Glutamatergic neuron (in vitro differentiated cells): ENCODE results near the gene KRTAP5-2. TPM values are rescaled to one million over a fixed set of nuclear protein-coding genes. Genes with fewer than 3 reads are reported as not detected.

ENCODE experiments used
- DNase-seq: peaks from one replicate; pipeline ENCODE4 v3.0.0; 2022
- H3K27ac Mint-ChIP-seq: one replicate; pipeline ENCODE4 v1.8.0; 2020; ENCODE audit warnings: mild to moderate bottlenecking, mixed read lengths, inconsistent platforms; ENCODE audit not compliant: unreplicated experiment
- H3K27me3 Mint-ChIP-seq: one replicate; pipeline ENCODE4 v1.8.0; 2020; ENCODE audit warnings: mild to moderate bottlenecking, moderate library complexity, mixed read lengths, inconsistent platforms; ENCODE audit not compliant: unreplicated experiment
- H3K36me3 Mint-ChIP-seq: one replicate; pipeline ENCODE4 v1.8.0; 2020; ENCODE audit warnings: mild to moderate bottlenecking, mixed read lengths, inconsistent platforms; ENCODE audit not compliant: unreplicated experiment
- H3K4me1 Mint-ChIP-seq: one replicate; pipeline ENCODE4 v1.8.0; 2020; ENCODE audit warnings: mild to moderate bottlenecking, low read depth, mixed read lengths, inconsistent platforms; ENCODE audit not compliant: unreplicated experiment
- H3K4me3 Mint-ChIP-seq: one replicate; pipeline ENCODE4 v1.8.0; 2020; ENCODE audit warnings: mild to moderate bottlenecking, mixed read lengths, inconsistent platforms; ENCODE audit not compliant: unreplicated experiment
- H3K9me3 Mint-ChIP-seq: one replicate; pipeline ENCODE4 v1.8.0; 2020; ENCODE audit warnings: mild to moderate bottlenecking, moderate library complexity, mixed read lengths, inconsistent platforms; ENCODE audit not compliant: unreplicated experiment
- total RNA-seq: library from RNA; stranded (reverse); fragmentation: NEBNext Ultra II Directional; extraction: Animal tissue kit (Norgen Biotek cat#: 25700); gene quantifications from one replicate; pipeline ENCODE4 v1.2.1, GENCODE V29; 2021; ENCODE audit not compliant: unreplicated experiment
- TF ChIP-seq, protein P1 (sequence below): fragments of 200-600 bp; sonication (generic); IDR thresholded peaks from one replicate; pipeline ENCODE4 v1.5.0; 2021; ENCODE audit not compliant: partially characterized antibody, unreplicated experiment

The KRTAP5-2 gene
- total RNA-seq, 1 donor from 2014 or later: not detected

DNA sequence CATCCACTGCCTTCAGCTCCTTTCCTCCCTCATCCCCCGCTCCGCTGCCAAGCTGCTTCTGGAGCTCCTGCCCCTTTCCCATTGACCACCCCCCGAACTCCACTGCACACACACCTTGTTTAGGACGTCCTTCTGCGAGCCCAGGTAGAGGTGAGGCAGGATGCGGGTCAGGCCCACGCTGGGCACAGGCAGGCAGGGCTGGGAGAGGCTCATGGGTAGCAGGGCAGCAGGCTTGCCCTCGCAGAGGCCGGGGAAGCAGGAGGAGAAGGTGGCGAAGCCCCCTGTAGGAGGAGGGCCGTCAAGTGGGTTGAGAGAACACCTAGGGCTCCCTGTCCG is 39.4 kb downstream of the KRTAP5-2 start:
- Mint-ChIP-seq H3K4me1 (peaks cover 4% of the 10 kb centered on the region), H3K4me3 (no peak overlapping the region), H3K27me3 (peaks cover 10% of the 10 kb centered on the region), H3K27ac (no peak overlapping the region), H3K9me3 (peaks cover 8% of the 10 kb centered on the region), H3K36me3 (no peaks in the 10 kb centered on the region)
- DNase-seq: peak; percentile 13
- TF ChIP-seq, protein P1, sequence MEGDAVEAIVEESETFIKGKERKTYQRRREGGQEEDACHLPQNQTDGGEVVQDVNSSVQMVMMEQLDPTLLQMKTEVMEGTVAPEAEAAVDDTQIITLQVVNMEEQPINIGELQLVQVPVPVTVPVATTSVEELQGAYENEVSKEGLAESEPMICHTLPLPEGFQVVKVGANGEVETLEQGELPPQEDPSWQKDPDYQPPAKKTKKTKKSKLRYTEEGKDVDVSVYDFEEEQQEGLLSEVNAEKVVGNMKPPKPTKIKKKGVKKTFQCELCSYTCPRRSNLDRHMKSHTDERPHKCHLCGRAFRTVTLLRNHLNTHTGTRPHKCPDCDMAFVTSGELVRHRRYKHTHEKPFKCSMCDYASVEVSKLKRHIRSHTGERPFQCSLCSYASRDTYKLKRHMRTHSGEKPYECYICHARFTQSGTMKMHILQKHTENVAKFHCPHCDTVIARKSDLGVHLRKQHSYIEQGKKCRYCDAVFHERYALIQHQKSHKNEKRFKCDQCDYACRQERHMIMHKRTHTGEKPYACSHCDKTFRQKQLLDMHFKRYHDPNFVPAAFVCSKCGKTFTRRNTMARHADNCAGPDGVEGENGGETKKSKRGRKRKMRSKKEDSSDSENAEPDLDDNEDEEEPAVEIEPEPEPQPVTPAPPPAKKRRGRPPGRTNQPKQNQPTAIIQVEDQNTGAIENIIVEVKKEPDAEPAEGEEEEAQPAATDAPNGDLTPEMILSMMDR: no peak

DNA sequence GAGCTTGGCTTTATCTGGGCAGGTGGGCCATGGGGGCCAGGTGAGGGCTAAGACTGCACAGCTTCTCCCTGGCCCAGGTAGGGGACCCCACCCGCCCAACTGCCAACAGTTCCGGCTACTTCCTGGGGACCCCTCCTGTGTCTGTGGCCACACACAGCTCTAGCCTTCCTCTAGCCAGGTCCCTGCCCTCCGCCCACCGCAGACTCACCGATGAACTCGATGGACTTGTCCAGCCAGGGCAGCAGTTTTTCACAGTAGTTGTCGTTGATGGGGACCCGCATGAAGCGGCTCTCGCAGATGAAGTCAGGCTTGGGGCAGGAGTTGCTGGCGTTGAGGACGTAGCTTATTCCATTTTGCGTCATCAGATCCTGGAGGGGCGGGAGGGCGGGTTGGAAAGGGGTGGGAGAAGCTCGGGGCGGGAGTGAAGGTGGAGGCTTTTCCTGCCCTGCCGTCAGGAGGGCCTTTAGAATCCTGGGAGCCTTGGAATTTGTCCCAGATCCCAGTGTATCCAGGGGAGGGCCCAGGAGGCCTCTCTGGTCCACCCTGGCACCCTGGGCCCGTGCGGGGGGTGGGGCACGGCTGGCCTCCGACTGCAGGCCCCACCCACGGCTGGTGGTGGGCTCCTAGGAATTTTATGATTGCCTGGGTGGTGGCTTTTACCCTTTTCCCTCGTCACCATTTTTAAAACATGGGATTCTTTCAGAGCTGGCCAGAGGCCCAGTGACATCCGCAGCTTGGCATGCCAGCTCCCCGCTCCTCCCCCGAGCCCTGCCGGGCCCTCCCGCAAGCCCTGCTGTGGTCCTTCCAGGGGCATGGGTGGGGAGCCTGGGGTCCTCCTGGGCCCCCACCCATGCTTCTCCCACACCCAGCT is 40.0 kb downstream of the KRTAP5-2 start:
- no peak overlapping the region for H3K4me3 Mint-ChIP-seq

DNA sequence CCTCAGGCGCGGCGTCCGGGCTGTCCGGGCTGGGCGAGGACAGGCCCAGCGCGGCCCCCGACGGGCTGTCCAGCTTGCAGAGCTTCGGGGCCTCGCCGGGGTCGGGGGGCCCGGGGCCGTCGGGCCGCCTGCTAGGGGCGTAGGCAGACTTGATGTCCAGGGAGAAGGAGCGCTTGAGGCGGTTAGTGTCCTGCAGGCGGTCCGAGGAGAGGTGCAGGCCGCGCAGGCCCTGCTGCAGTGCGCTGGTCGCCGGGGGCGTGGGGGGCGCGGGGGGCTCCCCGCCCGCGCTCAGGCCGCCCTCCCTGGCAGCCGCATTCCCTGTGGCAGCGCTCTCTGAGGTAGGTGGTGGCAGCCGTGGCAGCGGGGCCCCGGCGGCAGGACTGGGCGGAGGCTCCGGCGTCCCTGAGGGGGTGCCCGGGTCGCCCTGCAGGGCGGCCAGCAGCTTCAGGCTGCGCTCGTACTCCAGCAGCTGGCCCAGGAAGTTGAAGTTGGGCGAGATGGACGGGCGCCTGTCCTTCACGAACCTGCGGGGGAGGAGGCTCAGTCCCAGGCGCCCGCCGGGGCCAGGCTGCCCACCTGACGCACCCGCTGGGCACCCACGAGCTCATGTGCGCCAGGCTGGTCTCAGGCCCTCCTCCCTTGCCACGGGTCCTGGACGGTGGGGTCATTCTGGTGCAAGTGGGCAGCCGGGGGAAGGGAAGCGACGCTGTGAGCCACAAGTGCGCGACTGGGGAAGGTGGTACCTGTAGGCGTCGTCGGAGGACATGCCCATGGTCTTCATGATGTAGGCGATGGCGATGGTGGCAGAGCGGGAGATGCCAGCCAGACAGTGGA is 40.8 kb downstream of the KRTAP5-2 start:
- peak; percentile 16 for DNase-seq
- H3K36me3 Mint-ChIP-seq: no peaks in the 10 kb centered on the region
- peaks cover 15% of the 10 kb centered on the region for H3K27me3 Mint-ChIP-seq
- H3K4me1 Mint-ChIP-seq: peaks cover 1% of the 10 kb centered on the region
- no peak overlapping the region for H3K27ac Mint-ChIP-seq
- H3K4me3 Mint-ChIP-seq: no peak overlapping the region
- TF ChIP-seq, protein P1: no peak
- peaks cover 6% of the 10 kb centered on the region for H3K9me3 Mint-ChIP-seq

More for the DNA sequence above, 40.0 kb downstream of the KRTAP5-2 start:
- Mint-ChIP-seq H3K27ac (no peak overlapping the region), H3K4me1 (peaks cover 4% of the 10 kb centered on the region), H3K9me3 (peaks cover 10% of the 10 kb centered on the region), H3K36me3 (no peaks in the 10 kb centered on the region), H3K27me3 (peaks cover 15% of the 10 kb centered on the region)
- peak; percentile 19 for DNase-seq
- TF ChIP-seq, protein P1: no peak

DNA sequence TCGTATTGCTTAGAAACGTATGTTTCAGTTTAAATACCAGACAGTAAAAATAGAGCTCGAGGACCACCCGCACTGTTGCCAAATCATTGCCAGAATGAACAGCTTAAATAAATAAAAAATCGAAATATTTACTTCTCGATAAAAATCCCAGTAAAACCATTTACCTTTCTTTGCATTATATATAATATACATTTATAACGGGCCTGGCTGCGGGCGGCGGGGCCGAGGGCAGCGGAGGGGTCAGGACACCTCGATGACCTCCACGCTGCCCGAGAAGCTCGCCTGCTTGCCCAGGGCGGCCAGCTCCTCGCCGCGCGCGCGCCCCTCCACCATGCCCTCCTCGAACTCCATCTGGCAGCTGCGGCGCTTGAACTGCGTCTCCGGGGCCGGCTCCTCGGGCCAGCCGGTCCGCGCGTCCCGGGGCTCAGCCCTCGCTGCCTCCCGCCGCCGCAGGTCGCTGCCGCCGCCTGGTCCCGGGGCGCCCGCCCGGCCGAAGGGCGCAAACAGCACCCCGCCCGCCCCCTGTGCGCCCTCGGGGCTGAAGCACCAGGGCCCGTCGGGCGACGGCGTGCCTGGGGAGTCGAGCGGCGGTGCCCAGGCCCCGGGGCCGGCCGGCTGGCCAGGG is 41.7 kb downstream of the KRTAP5-2 start:
- peaks cover 15% of the 10 kb centered on the region for H3K27me3 Mint-ChIP-seq
- H3K36me3 Mint-ChIP-seq: no peaks in the 10 kb centered on the region
- DNase-seq: peak; percentile 37
- H3K4me1 Mint-ChIP-seq: peaks cover 1% of the 10 kb centered on the region
- H3K27ac Mint-ChIP-seq: no peak overlapping the region
- no peak overlapping the region for H3K4me3 Mint-ChIP-seq
- TF ChIP-seq, protein P1: no peak
- H3K9me3 Mint-ChIP-seq: peaks cover 5% of the 10 kb centered on the region
